Prostate gland (tissue), 2 donors: ENCODE data around the gene ABCA13.

ENCODE experiments used
- POLR2A ChIP-seq: fragments of 450-650 bp; IDR thresholded peaks from one replicate; pipeline ENCODE4 v1.6.1; 2016; ENCODE audit warnings: antibody characterized with exemption, mild to moderate bottlenecking
- POLR2AphosphoS5 ChIP-seq: sonication (generic); formaldehyde crosslinking; IDR thresholded peaks from one replicate; pipeline ENCODE4 v1.6.1; 2017; ENCODE audit warnings: antibody characterized with exemption
- TF ChIP-seq, protein P1 (sequence below), 4 experiments: fragments of 200-600 bp in 2 of 4; fragments of 450-650 bp in 2 of 4; sonication (generic) in 2 of 4; IDR thresholded peaks; 1 replicate in 3 of 4; 2 replicates in 1 of 4; pipeline ENCODE4 v1.5.1; 2016 to 2019; ENCODE audit warnings: antibody characterized with exemption in 4 of 4, mild to moderate bottlenecking in 2 of 4, moderate library complexity in 2 of 4

DNA sequence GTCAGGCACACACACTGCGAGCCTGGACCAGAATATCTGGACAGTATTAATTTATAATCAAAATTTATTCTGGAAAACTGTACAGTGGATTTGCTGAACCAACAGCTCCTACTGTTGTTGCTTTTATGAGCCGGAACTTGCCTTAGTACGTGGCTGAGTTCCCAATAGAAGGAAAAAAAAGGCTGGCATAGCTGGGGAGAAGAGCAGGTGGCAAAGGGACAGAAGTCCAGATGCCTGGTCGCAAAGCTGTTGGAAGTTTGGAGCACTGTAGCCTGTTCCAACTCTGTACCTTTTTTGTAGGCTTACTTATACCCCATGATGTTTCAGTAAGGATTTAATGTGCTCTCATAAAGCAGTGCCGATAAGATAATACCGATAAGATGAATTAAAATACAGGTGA, 333.8 kb downstream of the ABCA13 start:
- TF ChIP-seq, protein P1, sequence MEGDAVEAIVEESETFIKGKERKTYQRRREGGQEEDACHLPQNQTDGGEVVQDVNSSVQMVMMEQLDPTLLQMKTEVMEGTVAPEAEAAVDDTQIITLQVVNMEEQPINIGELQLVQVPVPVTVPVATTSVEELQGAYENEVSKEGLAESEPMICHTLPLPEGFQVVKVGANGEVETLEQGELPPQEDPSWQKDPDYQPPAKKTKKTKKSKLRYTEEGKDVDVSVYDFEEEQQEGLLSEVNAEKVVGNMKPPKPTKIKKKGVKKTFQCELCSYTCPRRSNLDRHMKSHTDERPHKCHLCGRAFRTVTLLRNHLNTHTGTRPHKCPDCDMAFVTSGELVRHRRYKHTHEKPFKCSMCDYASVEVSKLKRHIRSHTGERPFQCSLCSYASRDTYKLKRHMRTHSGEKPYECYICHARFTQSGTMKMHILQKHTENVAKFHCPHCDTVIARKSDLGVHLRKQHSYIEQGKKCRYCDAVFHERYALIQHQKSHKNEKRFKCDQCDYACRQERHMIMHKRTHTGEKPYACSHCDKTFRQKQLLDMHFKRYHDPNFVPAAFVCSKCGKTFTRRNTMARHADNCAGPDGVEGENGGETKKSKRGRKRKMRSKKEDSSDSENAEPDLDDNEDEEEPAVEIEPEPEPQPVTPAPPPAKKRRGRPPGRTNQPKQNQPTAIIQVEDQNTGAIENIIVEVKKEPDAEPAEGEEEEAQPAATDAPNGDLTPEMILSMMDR (IDR thresholded peaks at IDR 0.05) = no peak
- TF ChIP-seq POLR2A = no peak
- TF ChIP-seq POLR2AphosphoS5 = no peak
